ENCODE measurements around the gene PIP5K1B. TPM values are rescaled to one million over a fixed set of nuclear protein-coding genes. Genes with fewer than 3 reads are reported as not detected.

PIP5K1B gene
- total RNA-seq, 1 donor from 2014 or later, result 0.87 TPM

DNA sequence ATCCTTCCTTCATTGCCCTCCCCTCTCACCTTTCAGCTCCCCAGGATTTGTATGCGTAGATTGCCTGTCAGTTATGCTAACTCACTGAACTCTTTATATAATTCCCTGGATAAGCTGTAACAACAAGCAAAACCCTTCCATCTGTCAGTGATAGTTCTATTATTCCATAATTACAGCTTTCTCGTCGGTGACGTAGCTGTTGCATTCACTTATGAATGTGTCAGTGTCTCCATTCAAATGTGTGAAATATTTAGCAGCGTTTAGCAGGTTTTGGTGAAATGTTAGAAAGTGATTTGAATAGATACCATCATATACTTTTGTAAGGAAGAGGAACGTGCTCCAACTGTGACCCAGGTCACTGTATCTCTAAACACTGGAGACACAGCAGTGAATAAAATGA is 45.2 kb downstream of the PIP5K1B start:
- DNase-seq (ENCODE audit: low spot score in 2 of 2, unreplicated experiment in 2 of 2), result no peak
- Mint-ChIP-seq H3K4me1 (peaks cover 18% of the 10 kb centered on the region), H3K27me3 (ENCODE audit: low read depth) (no peaks in the 10 kb centered on the region), H3K27ac (no peak overlapping the region), H3K4me3 (no peak overlapping the region), H3K36me3 (no peaks in the 10 kb centered on the region), H3K9me3 (no peaks in the 10 kb centered on the region)
- TF ChIP-seq, protein P1, sequence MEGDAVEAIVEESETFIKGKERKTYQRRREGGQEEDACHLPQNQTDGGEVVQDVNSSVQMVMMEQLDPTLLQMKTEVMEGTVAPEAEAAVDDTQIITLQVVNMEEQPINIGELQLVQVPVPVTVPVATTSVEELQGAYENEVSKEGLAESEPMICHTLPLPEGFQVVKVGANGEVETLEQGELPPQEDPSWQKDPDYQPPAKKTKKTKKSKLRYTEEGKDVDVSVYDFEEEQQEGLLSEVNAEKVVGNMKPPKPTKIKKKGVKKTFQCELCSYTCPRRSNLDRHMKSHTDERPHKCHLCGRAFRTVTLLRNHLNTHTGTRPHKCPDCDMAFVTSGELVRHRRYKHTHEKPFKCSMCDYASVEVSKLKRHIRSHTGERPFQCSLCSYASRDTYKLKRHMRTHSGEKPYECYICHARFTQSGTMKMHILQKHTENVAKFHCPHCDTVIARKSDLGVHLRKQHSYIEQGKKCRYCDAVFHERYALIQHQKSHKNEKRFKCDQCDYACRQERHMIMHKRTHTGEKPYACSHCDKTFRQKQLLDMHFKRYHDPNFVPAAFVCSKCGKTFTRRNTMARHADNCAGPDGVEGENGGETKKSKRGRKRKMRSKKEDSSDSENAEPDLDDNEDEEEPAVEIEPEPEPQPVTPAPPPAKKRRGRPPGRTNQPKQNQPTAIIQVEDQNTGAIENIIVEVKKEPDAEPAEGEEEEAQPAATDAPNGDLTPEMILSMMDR (IDR thresholded peaks at IDR 0.05; ENCODE audit: unreplicated experiment), result no peak

DNA sequence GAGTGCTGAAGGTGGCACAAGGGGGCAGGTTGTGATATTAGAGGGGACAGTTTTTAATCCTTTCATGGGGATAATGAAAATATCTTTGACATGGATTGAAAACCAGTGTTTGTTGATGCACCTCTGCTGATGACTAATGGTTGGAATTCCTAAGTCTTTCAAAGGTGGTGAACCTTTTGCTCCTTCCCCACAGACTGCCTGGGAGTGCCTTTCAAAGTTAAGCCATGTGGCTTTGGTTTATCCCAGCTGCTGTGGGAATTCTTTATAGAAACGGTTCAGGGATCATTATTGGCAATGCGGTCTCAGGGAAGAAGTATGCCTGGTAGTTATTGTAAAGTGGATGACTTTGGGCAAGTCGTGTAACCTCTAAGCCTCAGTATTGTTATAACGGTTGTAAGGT is 45.7 kb downstream of the PIP5K1B start:
- Mint-ChIP-seq H3K27me3 (ENCODE audit: low read depth) (no peaks in the 10 kb centered on the region), H3K9me3 (no peaks in the 10 kb centered on the region), H3K4me3 (no peak overlapping the region), H3K36me3 (no peaks in the 10 kb centered on the region), H3K4me1 (peaks cover 18% of the 10 kb centered on the region), H3K27ac (no peak overlapping the region)
- no peak for DNase-seq (ENCODE audit: low spot score in 2 of 2, unreplicated experiment in 2 of 2)
- TF ChIP-seq, protein P1 (IDR thresholded peaks at IDR 0.05; ENCODE audit: unreplicated experiment), result no peak

DNA sequence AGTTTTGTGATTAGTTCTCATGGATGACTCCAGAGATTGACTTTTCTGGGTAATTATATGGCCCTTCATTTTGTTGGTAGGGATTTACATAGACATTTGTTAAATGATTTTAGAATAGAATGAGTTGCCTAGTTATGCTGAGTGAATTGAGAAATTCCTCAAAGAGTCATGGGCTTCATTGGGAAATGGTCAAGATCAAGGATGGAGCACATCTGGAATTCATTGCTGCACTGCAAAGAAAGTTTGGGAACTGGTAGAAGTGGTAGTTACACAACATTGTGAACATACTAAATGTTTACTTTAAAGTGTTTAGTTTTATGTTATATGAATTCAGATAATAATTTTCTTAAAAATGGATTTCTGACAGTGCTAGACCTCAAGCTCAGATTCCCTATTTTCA is 46.5 kb downstream of the PIP5K1B start:
- no peak for DNase-seq (ENCODE audit: low spot score in 2 of 2, unreplicated experiment in 2 of 2)
- Mint-ChIP-seq H3K4me3 (no peak overlapping the region), H3K27ac (no peak overlapping the region), H3K36me3 (no peaks in the 10 kb centered on the region), H3K4me1 (peaks cover 15% of the 10 kb centered on the region), H3K9me3 (no peaks in the 10 kb centered on the region), H3K27me3 (ENCODE audit: low read depth) (no peaks in the 10 kb centered on the region)
- TF ChIP-seq, protein P1 (IDR thresholded peaks at IDR 0.05; ENCODE audit: unreplicated experiment), result no peak

DNA sequence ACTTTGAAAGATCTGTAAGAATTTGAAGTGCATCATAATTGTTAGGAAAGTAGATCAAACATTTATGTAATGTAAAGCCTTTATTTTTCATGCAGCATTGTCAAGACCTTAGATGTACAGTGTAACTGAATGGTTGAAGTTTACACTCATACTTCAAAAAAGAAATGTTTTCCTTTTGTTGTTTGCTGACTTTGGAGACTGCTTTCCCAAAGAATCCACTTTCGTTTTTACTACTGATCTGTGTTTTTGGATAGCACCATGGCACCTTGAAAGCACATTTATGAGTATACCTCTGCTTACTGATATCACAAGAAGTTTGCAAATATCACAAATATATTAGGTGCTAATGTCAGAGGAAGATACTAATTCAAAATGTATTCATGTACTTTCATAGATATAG is 50.0 kb downstream of the PIP5K1B start:
- Mint-ChIP-seq H3K4me1 (peaks cover 6% of the 10 kb centered on the region), H3K9me3 (peaks cover 18% of the 10 kb centered on the region), H3K27me3 (ENCODE audit: low read depth) (no peaks in the 10 kb centered on the region), H3K27ac (no peak overlapping the region), H3K4me3 (no peak overlapping the region), H3K36me3 (peaks cover 7% of the 10 kb centered on the region)
- TF ChIP-seq, protein P1 (IDR thresholded peaks at IDR 0.05; ENCODE audit: unreplicated experiment), result no peak
- no peak for DNase-seq (ENCODE audit: low spot score in 2 of 2, unreplicated experiment in 2 of 2)

DNA sequence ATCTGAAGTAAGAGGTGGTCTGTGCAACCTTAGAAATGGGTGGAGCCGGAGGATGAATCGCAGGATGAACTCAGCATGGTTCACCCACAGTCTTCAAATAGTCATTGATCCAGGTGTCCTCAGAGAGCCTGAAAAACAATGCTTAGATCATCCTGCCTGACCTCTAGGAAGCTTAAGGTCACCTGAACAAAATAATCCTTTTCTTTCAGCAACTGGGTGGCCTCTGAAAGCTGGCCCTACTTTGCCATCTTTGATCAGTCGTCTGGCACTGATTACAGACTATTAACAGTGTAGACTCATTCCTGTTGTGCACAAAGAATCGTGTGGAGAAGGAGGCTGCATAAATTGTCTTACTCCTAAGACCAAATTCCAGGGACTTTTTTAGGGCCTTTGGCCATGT is 50.7 kb downstream of the PIP5K1B start:
- Mint-ChIP-seq H3K4me1 (no peaks in the 10 kb centered on the region), H3K27ac (no peak overlapping the region), H3K9me3 (peaks cover 20% of the 10 kb centered on the region), H3K27me3 (ENCODE audit: low read depth) (no peaks in the 10 kb centered on the region), H3K4me3 (no peak overlapping the region), H3K36me3 (peaks cover 7% of the 10 kb centered on the region)
- TF ChIP-seq, protein P1 (IDR thresholded peaks at IDR 0.05; ENCODE audit: unreplicated experiment), result no peak
- no peak for DNase-seq (ENCODE audit: low spot score in 2 of 2, unreplicated experiment in 2 of 2)

All from mesothelial cell of epicardium (in vitro differentiated cells).